Motor neuron (in vitro differentiated cells): ENCODE measurements around the gene CCDC57. TPM values are rescaled to one million over a fixed set of nuclear protein-coding genes. Genes with fewer than 3 reads are reported as not detected.

Experiments
- ATAC-seq, 8 experiments: fragments of 200-7000 bp; cut with Tn5 transposase; replicated peaks in 6 of 8; 2 replicates each; pipeline ENCODE4 v1.8.0; 2021; ENCODE audit warnings: mild to moderate bottlenecking in 8 of 8, moderate library complexity in 8 of 8
- H3K27ac ChIP-seq, 2 donors: fragments of 250-450 bp; sonication (Bioruptor Pico); 2 replicates each; pipeline ENCODE4 v1.9.0; 2021; ENCODE audit warnings: antibody characterized with exemption in 2 of 2, mild to moderate bottlenecking in 2 of 2, moderate library complexity in 1 of 2
- H3K4me1 ChIP-seq, 2 donors: fragments of 250-450 bp; sonication (Bioruptor Pico); replicated peaks in 1 of 2; 2 replicates each; pipeline ENCODE4 v1.6.1; 2021; ENCODE audit warnings: antibody characterized with exemption in 2 of 2, mild to moderate bottlenecking in 2 of 2, moderate library complexity in 1 of 2
- H3K4me3 ChIP-seq, 5 donors: fragments of 250-450 bp; sonication (Bioruptor Pico); 2 replicates each; pipeline ENCODE4 v1.9.0; 2021; ENCODE audit warnings: antibody characterized with exemption in 5 of 5, mild to moderate bottlenecking in 5 of 5, moderate library complexity in 4 of 5
- WGBS, 10 experiments: fragments of 450-650 bp; shearing (Covaris generic); methylation state at CpG; one replicate each; pipeline ENCODE4 v1.0.0; 2022; 5-methylcytosine and 5-hydroxymethylcytosine counted together
- in situ Hi-C, 9 experiments: fragments of 400-800 bp; cut with MboI; loops; one replicate each; pipeline ENCODE4 v1.15.0; 2021; ENCODE audit warnings: low sequenced_read_pairs in 9 of 9, low pct_unique_long_range_greater_than_20kb in 2 of 9; ENCODE audit not compliant: unreplicated experiment in 9 of 9
- total RNA-seq, 8 experiments: library from RNA; unstranded; fragments of 300-600 nt; gene quantifications; 2 replicates each; pipeline versions ENCODE4 v1.2.3 to v1.2.4, GENCODE V29; 2022

CCDC57 gene
- total RNA-seq, 8 experiments from 2014 or later: 13.6 to 68.8 (median 26.1) TPM

- in situ Hi-C loops: no loop called here
- no peak overlapping the region for H3K27ac ChIP-seq
Measured at GRCh38 chr17:82083533-82084359, 128.9 kb downstream of the CCDC57 start.

GRCh38 chr17:82083009-82083408 lies 129.6 kb downstream of the CCDC57 start:
- Histone ChIP-seq H3K27ac (no peak overlapping the region), H3K4me3 (no peak overlapping the region), H3K4me1 (no peaks in the 10 kb centered on the region)
- 60 to 100% (median 95%) methylated on average over 1 to 4 of the region's 24 CpGs; no CpG with 5 or more reads in 4 of the 10 experiments for WGBS, 10 experiments
- in situ Hi-C loops: no loop called here
- ATAC-seq: no peak

More at GRCh38 chr17:82083533-82084359, 128.9 kb downstream of the CCDC57 start:
- WGBS, 10 experiments: 91 to 95% methylated on average over 4 of the region's 55 CpGs; no CpG with 5 or more reads in 8 of the 10 experiments
- H3K4me1 ChIP-seq: no peaks in the 10 kb centered on the region
- ATAC-seq: no peak
- H3K4me3 ChIP-seq: no peak overlapping the region

- ATAC-seq: no peak
- Histone ChIP-seq H3K27ac (no peak overlapping the region), H3K4me1 (no peaks in the 10 kb centered on the region), H3K4me3 (no peak overlapping the region)
- WGBS, 10 experiments: 92 to 100% (median 100%) methylated on average over 1 to 14 of the region's 19 CpGs; no CpG with 5 or more reads in 6 of the 10 experiments
- in situ Hi-C loops: no loop called here
Measured at GRCh38 chr17:82082456-82082855, 130.2 kb downstream of the CCDC57 start.

GRCh38 chr17:82081966-82082365 lies 130.7 kb downstream of the CCDC57 start:
- no peak for ATAC-seq
- WGBS, 10 experiments: no CpG with 5 or more reads among the region's 22 CpGs
- no peak overlapping the region for H3K27ac ChIP-seq
- H3K4me1 ChIP-seq: no peaks in the 10 kb centered on the region
- H3K4me3 ChIP-seq: no peak overlapping the region
- in situ Hi-C loops: no loop called here

- 98 to 100% (median 100%) methylated on average over 1 to 9 of the region's 20 CpGs; no CpG with 5 or more reads in 7 of the 10 experiments for WGBS, 10 experiments
- Histone ChIP-seq H3K4me1 (no peaks in the 10 kb centered on the region), H3K27ac (no peak overlapping the region), H3K4me3 (no peak overlapping the region)
- in situ Hi-C loops: no loop called here
- no peak for ATAC-seq
Measured at GRCh38 chr17:82081546-82081945, 131.1 kb downstream of the CCDC57 start.

GRCh38 chr17:82080789-82081464 lies 131.7 kb downstream of the CCDC57 start:
- in situ Hi-C loops: no loop called here
- no peak overlapping the region for H3K27ac ChIP-seq
- 80 to 100% methylated on average over 1 to 3 of the region's 44 CpGs; no CpG with 5 or more reads in 8 of the 10 experiments for WGBS, 10 experiments
- no peak overlapping the region for H3K4me3 ChIP-seq
- no peak for ATAC-seq
- no peaks in the 10 kb centered on the region for H3K4me1 ChIP-seq

- in situ Hi-C loops: no loop called here
- no peak overlapping the region for H3K27ac ChIP-seq
- H3K4me1 ChIP-seq: no peaks in the 10 kb centered on the region
- WGBS, 10 experiments: 88 to 100% (median 98%) methylated on average over 1 to 11 of the region's 36 CpGs; no CpG with 5 or more reads in 4 of the 10 experiments
- no peak for ATAC-seq
- no peak overlapping the region for H3K4me3 ChIP-seq
Measured at GRCh38 chr17:82080048-82080788, 132.4 kb downstream of the CCDC57 start.

- H3K27ac ChIP-seq: no peak overlapping the region
- in situ Hi-C loops: no loop called here
- no peak overlapping the region for H3K4me3 ChIP-seq
- 100% methylated on average over 1 of the region's 47 CpGs; no CpG with 5 or more reads in 9 of the 10 experiments for WGBS, 10 experiments
- H3K4me1 ChIP-seq: no peaks in the 10 kb centered on the region
- peak in 3 of 8 experiments; percentile 4 to 6 (median 6) for ATAC-seq
Measured at GRCh38 chr17:82079001-82079677, 133.5 kb downstream of the CCDC57 start.

GRCh38 chr17:82078433-82078832 lies 134.2 kb downstream of the CCDC57 start:
- Histone ChIP-seq H3K4me1 (no peaks in the 10 kb centered on the region), H3K4me3 (no peak overlapping the region), H3K27ac (no peak overlapping the region)
- in situ Hi-C loops: no loop called here
- no peak for ATAC-seq
- 60 to 100% methylated on average over 1 of the region's 18 CpGs; no CpG with 5 or more reads in 8 of the 10 experiments for WGBS, 10 experiments

GRCh38 chr17:82077617-82078358 lies 134.9 kb downstream of the CCDC57 start:
- 82 to 100% (median 90%) methylated on average over 2 to 10 of the region's 28 CpGs; no CpG with 5 or more reads in 7 of the 10 experiments for WGBS, 10 experiments
- H3K4me3 ChIP-seq: no peak overlapping the region
- H3K27ac ChIP-seq: no peak overlapping the region
- ATAC-seq: peak in 3 of 8 experiments; percentile 15 to 17 (median 15)
- H3K4me1 ChIP-seq: no peaks in the 10 kb centered on the region
- in situ Hi-C loops: no loop called here

GRCh38 chr17:82076785-82077591 lies 135.7 kb downstream of the CCDC57 start:
- Histone ChIP-seq H3K4me1 (no peaks in the 10 kb centered on the region), H3K27ac (no peak overlapping the region), H3K4me3 (no peak overlapping the region)
- peak; percentile 4 to 63 (median 41) for ATAC-seq
- 70 to 100% (median 92%) methylated on average over 1 to 4 of the region's 21 CpGs; no CpG with 5 or more reads in 2 of the 10 experiments for WGBS, 10 experiments
- in situ Hi-C loops: no loop called here
